HG03439 (cell line): Measurements from ENCODE around the gene LRRC4B.
"Not testable (repeated sequence)": the region's sequence is repeated elsewhere in the genome, so short reads cannot be mapped to it uniquely, and the experiment has no call there.

Experiments used
- ATAC-seq: cut with Tn5 transposase; IDR thresholded peaks from one replicate; pipeline ENCODE4 v1.9.1; 2021; ENCODE audit warnings: mild to moderate bottlenecking, moderate library complexity; ENCODE audit not compliant: unreplicated experiment

Gene LRRC4B

GRCh38 chr19:50567882-50568727 lies at the start of gene LRRC4B:
Gene LRRC4B (minus strand): TSS chr19:50568435. CDS start chr19:50548838, 19,597 bp downstream.
- ATAC-seq, result no peak

- not testable (repeated sequence) for ATAC-seq
Measured at GRCh38 chr19:50612504-50613404, 44.5 kb upstream of the LRRC4B start.

GRCh38 chr19:50607874-50608785 lies 39.9 kb upstream of the LRRC4B start:
- no peak for ATAC-seq

- ATAC-seq, result no peak
Measured at GRCh38 chr19:50607388-50607787, 39.2 kb upstream of the LRRC4B start.

- ATAC-seq, result not testable (repeated sequence)
Measured at GRCh38 chr19:50606059-50606836, 38.0 kb upstream of the LRRC4B start.

- not testable (repeated sequence) for ATAC-seq
Measured at GRCh38 chr19:50604264-50605073, 36.2 kb upstream of the LRRC4B start.

GRCh38 chr19:50602935-50603334 lies 34.7 kb upstream of the LRRC4B start:
- no peak for ATAC-seq

GRCh38 chr19:50602496-50602895 lies 34.3 kb upstream of the LRRC4B start:
- no peak for ATAC-seq

- no peak for ATAC-seq
Measured at GRCh38 chr19:50602089-50602422, 33.8 kb upstream of the LRRC4B start.

GRCh38 chr19:50601407-50602088 lies 33.3 kb upstream of the LRRC4B start:
- ATAC-seq, result no peak

- ATAC-seq, result no peak
Measured at GRCh38 chr19:50599427-50599826, 31.2 kb upstream of the LRRC4B start.

GRCh38 chr19:50590191-50590590 lies 22.0 kb upstream of the LRRC4B start:
- ATAC-seq, result no peak

- not testable (repeated sequence) for ATAC-seq
Measured at GRCh38 chr19:50581795-50582660, 13.8 kb upstream of the LRRC4B start.

GRCh38 chr19:50580970-50581634 lies 12.9 kb upstream of the LRRC4B start:
- no peak for ATAC-seq

- ATAC-seq, result no peak
Measured at GRCh38 chr19:50580240-50580639, 12.0 kb upstream of the LRRC4B start.

GRCh38 chr19:50576769-50577168 lies 8.5 kb upstream of the LRRC4B start:
- ATAC-seq, result not testable (repeated sequence)
